Measurements from ENCODE around the gene CHRND. TPM values are rescaled to one million over a fixed set of nuclear protein-coding genes. Genes with fewer than 3 reads are reported as not detected.

Gene CHRND
- total and polyA plus RNA-seq, 2 donors (not counting 1 experiment from before 2014, with no cell fraction given) = not detected

GRCh38 chr2:232480201-232481190 is 45.5 kb upstream of the CHRND start:
- peaks cover 0 to 3% of the 10 kb centered on the region in 2 donors for H3K4me1 ChIP-seq (ENCODE audit: control insufficient read depth in 2 of 2, insufficient read depth in 2 of 2, low read length in 2 of 2)
- DNase-seq (no peak), ATAC-seq (ENCODE audit: low read depth) (no peak)
- no peaks in the 10 kb centered on the region for H3K9me3 Mint-ChIP-seq (ENCODE audit: insufficient read depth)
- H3K27ac ChIP-seq (ENCODE audit: low read length in 2 of 2) = no peak overlapping the region
- no peak overlapping the region for H3K4me3 Mint-ChIP-seq
- H3K4me3 ChIP-seq (ENCODE audit: control extremely low read depth in 1 of 5, extremely low read depth in 1 of 5, insufficient read depth in 1 of 5, low read depth in 2 of 5, low read length in 4 of 5) = no peak overlapping the region
- no peak overlapping the region for H3K4me2 ChIP-seq (replicated peaks; ENCODE audit: low read depth, low read length, poor library complexity, severe bottlenecking)
- 84% methylated on average over 22 of the region's 26 CpGs for WGBS (ENCODE audit: insufficient coverage)
- peaks cover 25% of the 10 kb centered on the region for H3K27me3 Mint-ChIP-seq
- ChIA-PET CTCF (no interaction called here), POLR2A (interaction anchor here (0.5 kb wide), 1 partner anchor 748 kb away, joined by 4 read pairs; no protein-coding TSS in a partner anchor)
- intact Hi-C loops (cut with micrococcal nuclease) = no loop called here
- H3K9me3 ChIP-seq (ENCODE audit: control extremely low read depth in 1 of 3, control insufficient read depth in 2 of 3, insufficient read depth in 1 of 3, low read length in 2 of 3) = no peaks in the 10 kb centered on the region
- no peaks in the 10 kb centered on the region for H3K79me2 ChIP-seq (ENCODE audit: control insufficient read depth, insufficient read depth, low read length)
- TF ChIP-seq CTCF (IDR thresholded peaks at IDR 0.05) (no peak), EZH2 (IDR thresholded peaks at IDR 0.05; ENCODE audit: borderline replicate concordance, insufficient read depth, low read depth, low read length, poor library complexity, severe bottlenecking) (no peak)
- H3K27me3 ChIP-seq (replicated peaks in 1 of 4; ENCODE audit: control extremely low read depth in 1 of 4, control insufficient read depth in 3 of 4, insufficient read depth in 4 of 4, low read length in 3 of 4) = peaks cover 0 to 16% (median 0%) of the 10 kb centered on the region in 4 experiments
- H3K36me3 ChIP-seq (replicated peaks in 1 of 2; ENCODE audit: control extremely low read depth in 1 of 2, control insufficient read depth in 1 of 2, extremely low read depth in 1 of 2, insufficient read depth in 2 of 2, low read length in 1 of 2) = no peaks in the 10 kb centered on the region
- no peak overlapping the region for H3K9ac ChIP-seq (ENCODE audit: low read length)
- H3K27ac Mint-ChIP-seq = no peak overlapping the region
- H4K20me1 ChIP-seq (ENCODE audit: control insufficient read depth, insufficient read depth, low read length, poor library complexity, severe bottlenecking) = no peaks in the 10 kb centered on the region
- no peak overlapping the region for H2AFZ ChIP-seq (ENCODE audit: insufficient read depth, low read depth, low read length, poor library complexity, severe bottlenecking)
- peaks cover 5% of the 10 kb centered on the region for H3K4me1 Mint-ChIP-seq
